ENCODE results near the gene LAS1L.
A peak's percentile ranks its signal among the peaks of the same experiment; 100 is the strongest.
"Not testable (repeated sequence)": the region's sequence is repeated elsewhere in the genome, so short reads cannot be mapped to it uniquely, and the experiment has no call there.

Gene LAS1L

GRCh38 chrX:65534450-65535292, at the start of gene LAS1L:
Gene LAS1L, minus strand, starts transcription at chrX:65534787. Its CDS starts 72 bp downstream, at chrX:65534715.
- DNase-seq (ENCODE audit: low spot score), result peak; percentile 90

GRCh38 chrX:65582450-65583082, 48.0 kb upstream of the LAS1L start:
- DNase-seq (ENCODE audit: low spot score), result no peak

GRCh38 chrX:65581661-65582339, 47.2 kb upstream of the LAS1L start:
- peak; percentile 62 for DNase-seq (ENCODE audit: low spot score)

DNA sequence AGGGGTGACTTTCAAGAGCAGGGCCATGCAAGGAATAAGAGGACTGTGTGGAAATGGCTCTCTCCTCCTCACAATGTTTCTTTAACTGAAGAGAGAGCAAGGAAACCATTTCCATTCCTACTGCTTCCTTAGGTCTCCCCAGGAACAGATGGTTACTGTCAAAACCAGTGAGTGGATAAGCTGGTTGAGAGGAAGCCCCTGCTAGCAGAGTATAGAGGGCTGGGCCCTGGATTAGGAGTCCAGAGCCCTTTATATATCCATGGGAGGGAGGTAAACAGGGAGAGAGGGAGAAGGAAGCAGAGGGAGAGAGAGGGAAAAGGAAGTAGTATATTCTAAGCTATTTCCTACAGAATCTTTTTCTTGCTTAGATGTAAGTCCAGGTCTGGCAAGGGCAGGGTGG, 43.8 kb upstream of the LAS1L start:
- DNase-seq (ENCODE audit: low spot score), result no peak

GRCh38 chrX:65576160-65576559, 41.6 kb upstream of the LAS1L start:
- no peak for DNase-seq (ENCODE audit: low spot score)

GRCh38 chrX:65575022-65575421, 40.4 kb upstream of the LAS1L start:
- DNase-seq (ENCODE audit: low spot score), result no peak

- DNase-seq (ENCODE audit: low spot score), result no peak
These were observed 39.8 kb upstream of the LAS1L start for GRCh38 chrX:65574356-65574755.

DNA sequence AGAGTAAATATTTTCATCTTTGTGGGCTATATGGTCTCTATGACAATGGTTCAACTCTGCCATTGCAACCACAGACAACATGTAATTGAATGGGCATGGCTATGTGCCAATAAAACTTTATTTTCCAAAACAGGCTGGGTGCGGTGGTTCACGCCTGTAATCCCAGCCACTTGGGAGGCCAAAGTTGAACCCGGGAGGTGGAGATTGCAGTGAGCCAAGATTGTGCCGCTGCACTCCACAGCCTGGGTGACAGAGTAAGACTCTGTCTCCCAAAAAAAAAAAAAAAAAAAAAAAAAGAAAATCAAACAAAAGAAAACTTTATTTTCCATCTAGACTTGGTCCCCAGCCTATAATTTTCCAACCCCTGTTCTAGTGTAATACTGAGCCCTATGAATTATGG, 38.4 kb upstream of the LAS1L start:
- no peak for DNase-seq (ENCODE audit: low spot score)

GRCh38 chrX:65562850-65563249, 28.3 kb upstream of the LAS1L start:
- DNase-seq (ENCODE audit: low spot score), result not testable (repeated sequence)

DNA sequence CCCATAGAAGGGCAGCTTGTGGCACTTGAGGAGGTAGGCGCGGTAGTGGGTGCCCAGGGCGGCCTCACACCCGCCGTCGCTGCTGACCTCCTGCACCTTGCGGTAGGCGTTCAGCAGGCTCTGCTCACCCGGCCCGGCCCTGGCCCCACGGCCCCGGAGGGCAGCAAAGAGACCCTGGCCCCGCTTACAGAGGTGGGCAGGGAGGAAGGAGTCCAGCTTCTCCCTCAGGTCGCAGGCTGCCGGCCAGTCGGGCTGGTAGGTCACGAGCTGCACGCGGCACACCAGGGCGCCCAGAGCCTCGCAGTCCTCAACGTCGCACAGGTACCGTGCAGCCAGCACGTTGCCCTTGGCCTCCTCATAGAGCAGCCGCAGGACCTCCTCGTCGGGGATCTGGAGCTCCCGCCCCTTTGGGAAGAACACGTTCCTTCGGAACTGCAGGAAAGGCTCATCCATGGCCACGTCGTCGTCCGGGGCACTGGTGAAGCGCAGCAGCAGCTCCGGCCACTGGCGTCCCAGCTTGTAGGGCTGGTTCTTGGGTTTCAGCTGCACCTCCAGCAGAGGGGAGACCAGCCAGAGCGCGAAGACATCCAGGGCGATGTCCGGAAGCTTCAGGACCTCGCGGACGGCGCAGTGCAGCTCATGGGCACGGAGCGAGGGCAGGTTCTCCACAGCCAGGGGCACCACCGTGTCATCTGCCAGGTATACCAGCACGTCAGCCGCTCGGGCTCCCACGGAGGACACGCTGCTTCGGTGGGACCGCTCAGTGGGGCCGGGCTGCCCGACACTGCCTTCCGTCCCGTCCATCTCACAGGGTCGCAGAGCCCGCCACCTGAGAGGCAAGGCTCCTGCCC, 17.1 kb upstream of the LAS1L start:
- no peak for DNase-seq (ENCODE audit: low spot score)

DNA sequence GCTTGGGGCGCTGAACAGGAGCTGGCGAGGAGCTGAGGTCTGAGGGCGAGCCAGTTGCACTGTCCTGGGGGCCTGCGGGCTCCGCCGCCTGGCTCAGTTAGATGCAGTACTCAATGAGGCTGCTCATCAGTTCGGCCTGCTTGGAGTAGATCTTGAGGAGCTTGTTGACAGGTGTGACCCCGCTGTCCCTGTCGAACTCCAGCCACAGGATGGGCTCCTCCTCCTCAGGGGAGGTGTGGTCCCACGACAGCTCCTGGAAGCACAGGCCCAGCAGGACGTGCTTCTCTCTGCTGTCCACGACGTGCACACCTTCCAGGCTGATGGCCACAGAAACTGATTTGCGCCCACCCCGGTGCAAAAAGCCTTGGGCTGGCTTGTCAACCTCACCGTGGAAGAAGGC, 16.5 kb upstream of the LAS1L start:
- no peak for DNase-seq (ENCODE audit: low spot score)

DNA sequence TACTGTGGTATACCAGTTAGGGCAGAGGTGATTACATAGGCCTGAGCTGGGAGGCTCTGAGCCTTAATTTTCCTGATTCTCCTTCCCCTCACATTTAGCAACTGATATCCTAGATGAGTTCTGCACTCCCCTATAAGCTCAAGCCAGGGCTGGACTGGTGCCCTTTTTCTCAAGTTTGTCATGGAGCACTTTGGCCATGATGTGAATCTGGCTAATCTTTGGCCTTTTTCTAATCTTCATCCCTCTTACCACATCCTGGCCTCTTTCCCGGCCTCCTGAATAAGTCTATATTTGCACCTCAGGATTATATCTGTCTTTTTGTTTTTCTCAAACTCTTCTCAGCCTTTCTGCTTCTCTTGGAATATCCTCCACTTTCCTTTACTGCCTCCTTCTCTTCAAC, 10.9 kb upstream of the LAS1L start:
- no peak for DNase-seq (ENCODE audit: low spot score)

- no peak for DNase-seq (ENCODE audit: low spot score)
These were observed 2.6 kb upstream of the LAS1L start for GRCh38 chrX:65537229-65537628.

DNA sequence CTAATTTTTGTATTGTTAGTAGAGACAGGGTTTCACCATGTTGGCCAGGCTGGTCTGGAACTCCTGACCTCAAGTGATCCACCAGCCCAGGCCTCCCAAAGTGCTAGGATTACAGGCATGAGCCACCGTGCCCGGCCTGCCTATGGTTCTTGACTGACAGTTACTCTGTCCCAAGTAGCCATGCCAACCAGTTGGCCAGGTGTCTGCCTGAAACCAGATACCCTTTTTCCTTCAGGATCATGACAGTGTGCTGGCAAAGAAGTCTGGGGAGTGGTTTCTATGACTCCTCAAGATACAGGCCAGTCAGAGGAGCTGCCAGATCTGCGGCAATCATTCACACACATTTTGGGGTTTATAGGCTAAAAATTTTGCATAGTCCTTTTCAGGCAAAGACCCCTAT, 1.7 kb upstream of the LAS1L start:
- DNase-seq (ENCODE audit: low spot score), result no peak

- DNase-seq (ENCODE audit: low spot score), result peak; percentile 5
These were observed 2.6 kb downstream of the LAS1L start for GRCh38 chrX:65532016-65532415.

GRCh38 chrX:65528705-65529340, 5.8 kb downstream of the LAS1L start:
- peak; percentile 57 for DNase-seq (ENCODE audit: low spot score)

DNA sequence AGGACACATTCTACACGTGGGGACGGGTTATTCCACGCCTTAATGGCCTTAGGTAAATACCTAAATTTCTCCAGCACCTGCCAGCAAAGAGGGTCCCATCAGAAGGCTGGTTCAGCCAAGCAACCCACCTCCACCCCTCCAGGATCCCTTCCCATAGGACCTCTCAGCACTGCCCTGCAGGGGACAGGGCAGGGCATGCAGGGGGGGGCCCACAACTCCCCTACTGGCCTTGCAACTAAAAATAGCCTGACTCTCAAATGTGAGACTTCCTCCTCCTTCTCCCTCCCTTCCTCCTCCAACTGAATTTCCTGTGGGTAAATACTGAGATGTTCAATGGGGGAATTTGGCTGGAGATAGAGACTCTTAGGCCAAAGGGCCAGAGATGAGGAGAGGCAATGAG, 6.3 kb downstream of the LAS1L start:
- no peak for DNase-seq (ENCODE audit: low spot score)

DNA sequence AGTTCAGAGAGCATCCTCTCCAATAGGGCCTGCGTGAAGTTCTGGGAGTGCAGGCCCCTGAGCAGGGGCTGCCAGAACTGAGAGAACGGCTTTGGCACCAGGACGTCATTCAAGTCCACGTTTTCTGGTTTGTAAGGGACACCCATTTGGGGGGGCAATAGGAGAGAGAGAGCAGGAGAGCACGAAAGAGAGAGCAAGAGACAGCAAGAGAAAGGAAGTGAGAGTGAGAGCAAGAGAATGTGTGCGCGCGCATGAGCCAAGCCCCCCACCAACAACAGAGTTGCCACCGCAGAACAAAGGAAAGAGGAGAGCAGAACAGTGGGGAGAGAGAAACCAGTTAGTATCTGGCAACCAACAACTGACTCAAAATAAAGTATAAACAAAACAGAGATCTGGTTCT, 10.4 kb downstream of the LAS1L start:
- no peak for DNase-seq (ENCODE audit: low spot score)

DNA sequence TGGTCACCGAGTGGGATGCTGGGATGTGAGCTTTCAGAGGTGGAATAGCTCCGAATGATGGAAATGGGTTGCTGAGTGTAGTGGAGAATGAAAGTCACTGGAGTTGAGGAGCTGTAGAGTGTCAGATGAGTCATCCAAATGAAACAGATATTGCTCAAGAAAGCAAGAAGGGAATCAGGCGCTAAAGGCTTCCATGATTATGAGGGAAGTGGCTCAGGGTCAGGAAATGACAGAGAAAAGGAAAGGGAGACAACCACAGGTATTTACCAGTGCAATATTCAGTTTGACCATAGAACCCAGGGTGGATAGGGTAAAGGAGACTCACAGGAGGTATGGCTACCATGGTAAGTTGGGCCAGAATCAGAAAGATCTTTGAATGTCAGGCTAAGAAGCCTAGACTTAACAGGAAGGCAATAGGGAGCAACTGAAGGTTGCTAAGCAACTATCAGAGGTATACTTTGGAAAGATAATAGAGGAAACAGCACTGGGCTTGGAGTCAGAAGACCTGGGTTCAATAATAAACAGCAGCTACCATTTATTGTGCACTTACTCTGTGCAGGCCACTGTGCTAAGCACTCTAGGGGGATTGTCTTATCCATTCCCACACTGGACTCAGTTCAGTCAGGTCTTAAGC, 11.7 kb downstream of the LAS1L start:
- DNase-seq (ENCODE audit: low spot score), result no peak

- not testable (repeated sequence) for DNase-seq (ENCODE audit: low spot score)
These were observed 15.1 kb downstream of the LAS1L start for GRCh38 chrX:65519530-65519929.

DNA sequence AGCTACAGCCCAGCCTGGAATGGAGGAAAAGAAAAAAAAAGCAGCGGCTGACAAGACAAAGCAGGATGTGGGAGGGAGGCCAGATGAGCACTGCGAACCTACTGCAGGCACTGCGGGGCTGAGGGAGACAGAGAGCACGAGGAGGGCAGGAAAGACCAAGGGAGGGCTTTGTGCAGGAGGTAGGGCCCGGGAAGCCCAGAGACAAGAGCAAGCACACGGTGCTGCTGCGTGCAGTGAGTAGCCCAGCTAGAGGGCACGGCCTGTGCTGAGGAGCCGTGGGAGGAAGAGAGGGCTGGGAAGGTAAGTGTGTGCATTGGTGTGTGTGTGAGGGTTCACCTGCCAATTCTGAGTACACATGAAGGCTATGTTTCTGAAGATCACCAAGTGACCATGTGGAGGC, 15.6 kb downstream of the LAS1L start:
- DNase-seq (ENCODE audit: low spot score), result not testable (repeated sequence)
